T-helper 22 cell (primary cell): ENCODE data around the gene KCNN3.
"Not testable (repeated sequence)": the region's sequence is repeated elsewhere in the genome, so short reads cannot be mapped to it uniquely, and the experiment has no call there.

Source experiments
- DNase-seq: peaks from one replicate; pipeline ENCODE4 v3.0.0-alpha.2; 2020; ENCODE audit warnings: low read depth

KCNN3 gene

DNA sequence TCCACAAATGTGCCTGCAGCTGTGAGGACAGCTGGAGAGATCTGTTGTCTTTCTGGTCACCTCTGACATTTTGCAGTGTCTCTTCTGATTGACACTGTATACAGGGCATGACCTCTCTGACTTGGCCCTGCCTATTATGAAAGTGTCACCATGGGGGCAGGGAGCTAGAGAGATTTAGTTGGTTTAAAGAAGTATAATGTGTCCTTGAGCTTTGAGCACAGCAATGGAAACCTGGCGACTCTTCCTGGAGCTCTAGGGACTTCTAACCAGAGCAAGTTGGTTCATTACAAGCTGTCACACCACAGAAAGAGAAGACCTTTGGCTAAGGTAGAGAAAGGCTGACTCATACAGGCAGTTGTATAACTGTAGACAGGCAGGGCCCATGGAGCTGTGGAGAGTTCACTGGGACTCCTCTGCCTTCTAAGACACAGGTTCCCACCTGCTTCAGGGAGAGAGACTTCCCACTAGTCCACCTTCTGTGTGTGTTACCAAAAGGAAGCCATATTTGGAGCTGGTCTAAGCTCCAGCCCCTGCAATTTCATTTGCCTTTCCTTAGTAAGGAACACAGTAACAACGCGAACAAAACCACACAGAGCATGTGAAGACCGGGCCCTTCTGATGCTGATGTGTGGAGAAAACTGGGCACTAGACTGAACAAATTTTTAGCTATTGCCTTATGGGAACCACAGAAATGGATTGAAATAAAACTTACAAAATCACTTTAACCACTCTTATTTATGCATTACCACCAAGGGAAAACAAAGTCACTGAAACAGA is 171.6 kb downstream of the KCNN3 start:
- no peak for DNase-seq

DNA sequence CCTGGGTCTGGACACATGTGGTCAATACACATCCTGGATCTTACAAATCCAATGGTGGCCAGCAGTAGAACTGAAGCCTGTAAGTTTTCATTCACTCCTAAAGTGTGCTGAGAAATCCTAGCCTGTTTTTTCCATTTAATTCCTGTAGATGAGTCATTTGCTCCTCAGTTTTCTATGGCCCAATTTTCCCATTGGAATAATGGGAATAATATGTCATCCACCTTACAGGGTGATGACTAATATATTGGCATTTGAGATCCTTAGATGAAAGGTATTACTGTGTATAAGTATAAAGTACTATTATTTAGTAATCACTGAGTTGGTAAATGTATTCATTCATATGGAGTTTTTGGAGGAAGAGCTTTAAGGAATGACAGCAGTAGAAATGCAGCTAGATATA is 172.4 kb downstream of the KCNN3 start:
- DNase-seq, result no peak

DNA sequence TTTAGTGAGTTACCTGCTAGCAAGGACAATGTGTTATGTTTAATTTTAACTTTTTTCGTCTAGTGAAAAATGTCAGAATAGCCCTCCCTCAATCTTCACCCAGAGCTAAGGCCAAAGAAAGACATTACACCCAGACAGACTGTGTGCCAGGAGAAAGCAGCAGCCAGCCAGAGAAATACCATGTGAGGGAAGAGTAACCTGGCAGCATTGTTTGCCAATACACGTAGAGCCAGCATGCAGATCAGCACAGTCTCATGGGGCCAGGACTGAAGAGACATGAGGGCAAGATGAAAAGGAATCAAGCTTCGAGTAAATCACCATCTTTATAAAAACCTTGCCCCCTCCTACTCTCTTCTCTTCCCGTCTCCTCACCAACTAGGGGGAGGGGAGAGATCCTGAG is 173.6 kb downstream of the KCNN3 start:
- DNase-seq, result no peak

DNA sequence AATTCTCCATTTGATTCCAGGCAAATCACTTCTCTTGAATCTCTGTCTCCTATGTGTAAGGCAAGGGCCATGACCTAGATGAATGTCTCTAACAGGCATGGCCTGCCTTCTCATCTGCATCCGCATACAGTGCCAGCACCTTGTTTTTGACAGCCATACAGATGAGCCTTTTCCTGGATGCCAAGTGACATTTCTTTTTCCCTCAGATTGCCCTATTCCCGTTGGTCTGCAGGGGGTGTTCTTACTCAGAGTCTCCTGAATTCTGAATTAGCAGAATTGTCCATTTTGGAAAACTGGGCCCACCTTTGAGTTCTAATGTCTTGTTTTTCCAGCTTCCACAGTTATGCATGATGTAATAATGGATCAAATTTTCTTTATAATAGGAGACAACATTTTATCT is 174.1 kb downstream of the KCNN3 start:
- no peak for DNase-seq

DNA sequence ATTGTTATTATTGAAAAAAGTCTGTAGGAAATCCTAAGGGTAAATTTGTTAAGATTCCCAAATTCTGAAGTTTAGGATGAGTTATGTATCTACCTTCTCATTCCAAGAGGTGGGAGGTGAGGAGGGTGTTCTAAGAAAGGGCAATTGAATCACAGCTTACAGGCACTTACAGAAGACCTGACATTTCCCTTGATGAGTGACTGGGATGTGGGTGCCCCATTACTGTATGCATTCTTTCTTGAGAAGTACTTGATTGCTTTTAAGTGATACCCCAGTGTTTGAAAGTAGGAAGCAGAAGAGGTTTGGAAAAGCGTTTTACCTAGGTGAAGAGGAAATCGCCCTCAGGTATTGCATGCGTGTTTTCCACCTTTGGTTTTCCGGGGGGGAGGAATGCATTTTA is 175.1 kb downstream of the KCNN3 start:
- DNase-seq, result no peak

DNA sequence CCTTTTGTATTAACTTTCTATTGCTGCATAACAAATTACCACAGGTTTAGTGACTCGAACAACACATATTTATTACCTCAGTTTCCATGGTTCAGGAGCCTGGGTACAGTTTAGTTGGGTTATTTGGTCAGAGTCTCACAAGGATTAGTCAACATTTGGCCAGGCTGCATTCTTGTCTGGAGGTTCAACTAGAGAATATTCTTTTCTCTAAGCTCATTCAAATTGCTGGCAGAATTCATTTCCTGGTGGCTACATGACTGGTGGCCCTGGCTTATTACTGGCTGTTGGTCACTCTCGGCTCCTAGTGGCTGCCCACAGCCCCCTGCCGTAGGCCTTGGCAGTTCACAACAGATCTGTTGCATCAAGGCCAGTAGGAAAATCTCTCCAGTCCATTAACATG is 181.0 kb downstream of the KCNN3 start:
- DNase-seq, result no peak

DNA sequence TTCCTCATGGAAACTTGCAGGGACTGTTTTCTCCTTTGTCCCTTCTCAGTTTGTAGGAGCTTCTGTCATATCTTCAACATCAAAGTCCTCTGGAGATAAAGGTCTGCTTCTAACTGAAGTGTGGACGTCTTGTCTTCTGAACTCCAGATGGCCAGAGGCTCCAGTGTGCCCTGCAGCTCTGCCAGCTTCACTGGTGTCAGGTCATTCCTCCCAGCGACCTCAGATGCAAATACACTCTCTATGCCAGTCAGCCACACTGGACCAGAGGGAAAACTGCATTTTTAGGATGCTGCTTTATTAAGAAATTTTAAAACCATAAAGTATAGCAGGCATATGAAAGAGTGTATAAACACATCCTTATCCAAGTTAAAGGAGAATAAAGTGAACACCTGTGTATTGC is 183.6 kb downstream of the KCNN3 start:
- no peak for DNase-seq

DNA sequence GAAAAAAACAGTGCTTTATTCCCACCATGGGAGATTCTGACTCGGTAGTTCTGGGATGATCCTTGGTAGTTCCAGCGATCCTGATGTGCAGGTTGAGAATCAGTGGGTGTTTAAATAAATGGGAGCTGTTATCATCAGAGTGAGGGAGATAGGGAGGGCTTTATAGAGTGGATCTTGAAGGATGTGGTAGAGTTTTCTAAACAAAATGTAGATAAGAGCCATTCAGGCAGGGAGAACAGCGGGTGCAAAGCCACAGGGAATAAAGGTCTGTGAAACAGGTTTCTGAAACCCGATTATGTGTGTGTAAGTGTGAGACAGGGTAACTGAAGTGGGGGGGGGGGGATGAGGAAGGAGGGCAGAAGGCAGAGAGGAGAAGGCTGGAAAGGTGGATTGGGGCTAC is 186.3 kb downstream of the KCNN3 start:
- no peak for DNase-seq

DNA sequence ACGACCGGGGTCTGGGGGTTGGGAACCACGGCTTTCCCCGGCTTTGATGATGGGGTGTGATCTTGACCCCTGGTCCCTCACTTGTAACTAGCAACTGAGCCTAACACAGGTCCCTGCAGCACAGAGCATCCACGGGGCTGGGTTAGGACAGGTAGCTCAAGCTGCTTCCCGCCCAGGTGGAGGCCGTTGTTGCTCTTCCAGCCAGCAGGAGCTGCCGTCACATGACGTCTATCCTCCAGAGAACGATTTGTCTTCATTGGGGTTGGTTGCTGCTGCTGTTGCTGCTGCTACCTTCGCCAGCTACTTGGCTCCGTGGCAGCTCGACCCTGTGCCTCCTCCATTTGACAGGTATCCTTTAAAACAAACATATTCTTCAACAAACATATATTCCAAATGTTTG is 187.8 kb downstream of the KCNN3 start:
- no peak for DNase-seq

DNA sequence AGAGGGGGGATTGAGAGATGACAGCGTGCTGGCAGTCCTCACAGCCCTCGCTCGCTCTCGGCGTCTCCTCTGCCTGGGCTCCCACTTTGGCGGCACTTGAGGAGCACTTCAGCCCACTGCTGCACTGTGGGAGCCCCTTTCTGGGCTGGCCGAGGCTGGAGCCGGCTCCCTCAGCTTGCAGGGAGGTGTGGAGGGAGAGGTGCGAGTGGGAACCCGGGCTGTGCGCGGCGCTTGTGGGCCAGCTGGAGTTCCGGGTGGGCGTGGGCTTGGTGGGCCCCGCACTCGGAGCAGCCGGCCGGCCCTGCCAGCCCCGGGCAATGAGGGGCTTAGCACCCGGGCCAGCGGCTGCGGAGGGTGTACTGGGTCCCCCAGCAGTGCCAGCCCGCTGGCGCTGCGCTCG is 192.2 kb downstream of the KCNN3 start:
- DNase-seq, result not testable (repeated sequence)

DNA sequence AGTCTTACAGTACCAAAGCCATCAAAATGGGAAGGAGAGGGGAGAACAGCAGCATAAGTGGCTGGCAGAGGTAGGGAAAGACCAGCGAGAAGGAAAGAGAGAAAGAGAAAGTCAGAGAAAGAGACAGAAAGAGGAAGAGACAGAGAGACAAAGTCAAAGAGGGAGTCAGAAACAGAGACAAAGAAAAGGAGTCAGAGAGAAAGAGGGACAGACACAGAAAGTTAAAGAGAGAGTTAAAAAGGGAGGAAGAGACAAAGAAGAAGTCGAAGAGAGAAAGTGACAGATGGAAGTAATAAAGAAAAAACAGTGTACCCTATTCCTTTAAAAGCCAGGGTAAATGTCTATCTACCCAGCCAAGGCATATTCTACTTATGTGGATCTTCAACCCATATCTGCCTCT is 193.2 kb downstream of the KCNN3 start:
- not testable (repeated sequence) for DNase-seq

DNA sequence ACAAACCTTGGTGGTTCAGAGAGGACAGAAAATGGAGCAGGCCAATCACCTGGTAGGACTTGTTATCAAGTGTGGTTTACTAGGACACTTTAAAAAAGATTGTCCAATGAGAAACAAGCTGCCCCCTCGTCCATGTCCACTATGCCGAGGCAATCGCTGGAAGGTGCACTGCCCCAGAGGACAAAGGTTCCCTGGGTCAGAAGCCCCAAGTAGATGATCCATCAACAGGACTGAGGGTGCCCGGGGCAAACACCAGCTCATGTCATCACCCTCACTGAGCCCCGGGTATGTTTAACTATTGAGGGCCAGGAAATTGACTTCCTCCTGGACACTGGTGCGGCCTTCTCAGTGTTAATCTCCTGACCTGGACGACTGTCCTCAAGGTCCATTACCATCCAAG is 195.6 kb downstream of the KCNN3 start:
- not testable (repeated sequence) for DNase-seq

DNA sequence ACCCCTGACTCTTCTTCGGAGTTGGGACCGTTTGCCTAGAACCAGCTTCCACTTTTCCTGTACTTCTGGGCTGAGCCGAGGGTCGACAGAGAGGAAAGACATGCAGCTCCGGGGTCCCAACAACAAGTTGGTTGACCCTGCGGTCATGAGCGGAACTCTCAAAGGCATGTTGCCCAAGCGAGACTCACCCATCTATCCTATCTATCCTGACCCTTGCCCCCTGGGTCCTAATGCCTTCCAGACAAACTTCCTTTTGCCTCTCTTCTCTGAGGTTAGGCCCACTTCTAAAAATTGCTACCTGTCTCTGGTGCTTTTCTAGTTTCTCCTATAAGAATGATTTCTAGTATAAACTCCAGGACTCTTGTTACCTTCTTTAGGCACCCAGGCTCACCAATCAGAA is 197.8 kb downstream of the KCNN3 start:
- DNase-seq, result not testable (repeated sequence)

DNA sequence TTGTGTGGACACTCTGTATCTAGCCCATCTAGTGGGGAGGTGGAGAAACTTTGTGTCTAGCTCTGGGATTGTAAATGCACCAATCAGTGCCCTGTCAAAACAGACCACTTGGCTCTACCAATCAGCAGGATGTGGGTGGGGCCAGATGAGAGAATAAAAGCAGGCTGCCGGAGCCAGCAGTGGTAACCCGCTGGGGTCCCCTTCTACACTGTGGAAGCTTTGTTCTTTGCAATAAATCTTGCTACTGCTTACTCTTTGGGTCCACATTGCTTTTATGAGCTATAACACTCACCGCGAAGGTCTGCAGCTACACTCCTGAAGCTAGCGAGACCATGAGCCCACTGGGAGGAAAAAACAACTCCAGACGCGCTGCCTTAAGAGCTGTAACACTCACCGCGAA is 198.7 kb downstream of the KCNN3 start:
- DNase-seq, result not testable (repeated sequence)

DNA sequence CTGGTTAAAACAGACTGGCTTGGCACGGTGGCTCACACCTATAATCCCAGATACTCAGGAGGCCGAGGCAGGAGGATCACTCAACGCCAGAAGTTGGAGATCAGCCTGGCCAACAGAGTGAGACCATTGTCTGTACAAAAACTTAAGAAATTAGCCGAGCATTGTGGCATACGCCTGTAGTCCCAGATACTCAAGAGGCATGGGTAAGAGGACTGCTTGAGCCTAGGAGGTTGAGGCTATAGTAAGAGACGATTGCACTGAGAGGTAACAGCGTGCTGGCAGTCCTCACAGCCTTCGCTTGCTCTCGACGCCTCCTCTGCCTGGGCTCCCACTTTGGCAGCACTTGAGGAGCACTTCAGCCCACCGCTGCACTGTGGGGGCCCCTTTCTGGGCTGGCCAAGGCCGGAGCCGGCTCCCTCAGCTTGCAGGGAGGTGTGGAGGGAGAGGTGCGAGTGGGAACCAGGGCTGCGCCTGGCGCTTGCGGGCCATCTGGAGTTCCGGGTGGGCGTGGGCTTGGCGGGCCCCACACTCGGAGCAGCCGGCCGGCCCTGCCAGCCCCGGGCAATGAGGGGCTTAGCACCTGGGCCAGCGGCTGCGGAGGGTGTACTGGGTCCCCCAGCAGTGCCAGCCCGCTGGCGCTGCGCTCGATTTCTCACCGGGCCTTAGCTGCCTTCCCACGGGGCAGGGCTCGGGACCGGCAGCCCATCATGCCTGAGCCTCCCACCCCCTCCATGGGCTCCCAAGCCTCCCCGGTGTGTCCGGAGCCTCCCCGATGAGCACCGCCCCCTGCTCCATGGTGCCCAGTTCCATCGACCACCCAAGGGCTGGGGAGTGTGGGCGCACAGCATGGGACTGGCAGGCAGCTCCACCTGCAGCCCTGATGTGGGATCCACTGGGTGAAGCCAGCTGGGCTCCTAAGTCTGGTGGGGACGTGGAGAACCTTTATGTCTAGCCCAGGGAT is 199.5 kb downstream of the KCNN3 start:
- DNase-seq, result not testable (repeated sequence)

DNA sequence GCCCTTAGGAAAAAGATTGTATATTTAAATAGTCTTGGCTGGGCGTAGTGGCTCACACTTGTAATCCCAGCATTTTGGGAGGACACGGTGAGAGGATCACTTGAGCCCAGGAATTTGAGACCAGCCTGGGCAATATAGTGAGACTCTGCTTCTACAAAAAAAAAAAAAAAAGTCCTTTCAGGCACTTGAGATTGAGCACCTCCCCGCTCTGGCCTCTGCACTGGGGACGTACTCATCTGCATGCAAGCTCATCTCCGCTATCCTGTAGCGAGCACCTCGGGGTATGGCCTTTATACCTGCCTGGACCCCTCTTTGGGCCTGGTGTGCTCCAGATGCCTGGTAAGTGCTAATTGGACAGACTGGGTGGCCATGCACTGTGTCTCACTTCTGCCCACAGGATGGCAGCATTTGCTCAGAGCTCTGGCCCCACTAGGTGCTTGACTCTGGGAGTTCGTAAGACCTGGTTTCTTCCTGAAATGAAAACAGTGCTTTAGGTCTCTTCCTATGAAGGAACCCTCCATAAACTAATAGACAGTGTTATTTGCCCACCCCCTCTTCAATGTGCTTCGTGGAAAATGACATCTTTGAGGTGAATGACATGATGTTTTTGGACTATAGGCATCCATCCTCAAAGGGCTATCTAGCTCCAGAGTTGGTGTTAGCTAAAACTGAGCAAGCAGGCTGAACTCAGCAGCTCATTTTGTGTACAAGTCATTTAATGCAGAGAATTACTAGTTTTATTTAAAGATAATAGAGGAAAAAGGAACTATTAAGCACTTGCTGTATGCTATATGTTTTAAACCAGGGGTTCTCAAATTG is 200.4 kb downstream of the KCNN3 start:
- DNase-seq, result peak; percentile 24

DNA sequence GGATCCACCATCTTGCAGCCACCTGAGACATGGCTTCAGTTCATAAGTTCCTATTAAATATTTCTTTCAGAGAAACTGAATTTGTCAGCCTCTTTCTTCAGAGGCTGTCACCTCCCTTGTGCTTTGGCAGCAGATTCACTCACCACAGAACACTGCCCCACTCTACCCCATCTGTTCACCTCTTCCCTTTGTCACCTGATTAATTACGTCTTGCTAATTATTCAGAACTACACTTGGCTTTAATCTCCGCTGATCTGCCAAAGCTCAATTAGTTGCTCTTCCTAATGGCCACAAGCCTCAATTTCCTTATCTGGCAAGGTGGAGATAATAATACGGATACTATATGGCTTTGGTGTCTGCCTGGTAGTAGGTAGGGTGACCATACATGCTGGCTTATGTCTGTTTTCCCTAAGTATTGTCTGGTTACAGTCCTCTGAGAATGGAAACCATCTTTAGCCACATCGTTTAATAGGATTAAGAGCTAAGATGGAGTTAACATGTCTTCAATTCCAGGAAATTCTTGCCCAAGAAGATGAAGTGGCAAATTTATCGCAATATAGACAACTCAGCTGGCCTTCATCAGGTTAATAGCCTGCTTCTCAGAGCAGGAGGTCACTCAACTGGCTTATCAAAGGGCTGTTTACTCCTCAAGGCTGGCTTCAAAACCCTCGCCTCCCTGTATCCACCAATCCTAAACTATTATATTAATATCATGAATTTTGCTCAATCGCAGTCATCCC is 203.9 kb downstream of the KCNN3 start:
- no peak for DNase-seq

DNA sequence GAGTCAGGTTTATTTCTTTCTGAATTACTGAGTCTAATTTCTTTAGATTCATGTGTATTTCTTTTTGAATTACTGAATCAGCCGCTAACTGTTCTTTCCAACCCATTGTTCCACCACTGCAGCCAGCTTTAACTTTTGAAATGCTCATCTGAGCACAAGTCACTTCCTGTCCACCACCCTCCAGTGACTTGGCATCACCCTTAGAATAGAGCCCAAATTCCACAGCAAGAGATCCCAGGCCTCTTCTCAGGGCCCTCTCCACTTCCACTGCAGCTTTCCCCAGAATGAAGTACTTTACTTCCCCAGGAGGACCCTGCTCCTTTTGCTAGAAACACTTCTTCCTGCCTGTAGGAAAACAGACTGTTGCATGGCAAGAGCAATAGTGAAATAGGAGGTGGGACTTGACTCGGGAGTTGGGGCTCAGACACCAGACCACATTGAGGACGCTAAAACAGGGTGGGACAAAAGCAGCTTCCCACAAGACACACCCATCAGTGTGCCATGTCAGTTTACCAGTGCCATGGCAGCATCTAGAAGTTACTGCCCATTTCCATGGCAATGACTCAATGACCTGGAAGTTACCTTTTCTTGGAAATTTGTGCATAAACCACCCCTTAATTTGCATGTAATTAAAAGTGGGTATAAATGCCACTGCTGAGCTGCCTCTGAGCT is 205.6 kb downstream of the KCNN3 start:
- no peak for DNase-seq

DNA sequence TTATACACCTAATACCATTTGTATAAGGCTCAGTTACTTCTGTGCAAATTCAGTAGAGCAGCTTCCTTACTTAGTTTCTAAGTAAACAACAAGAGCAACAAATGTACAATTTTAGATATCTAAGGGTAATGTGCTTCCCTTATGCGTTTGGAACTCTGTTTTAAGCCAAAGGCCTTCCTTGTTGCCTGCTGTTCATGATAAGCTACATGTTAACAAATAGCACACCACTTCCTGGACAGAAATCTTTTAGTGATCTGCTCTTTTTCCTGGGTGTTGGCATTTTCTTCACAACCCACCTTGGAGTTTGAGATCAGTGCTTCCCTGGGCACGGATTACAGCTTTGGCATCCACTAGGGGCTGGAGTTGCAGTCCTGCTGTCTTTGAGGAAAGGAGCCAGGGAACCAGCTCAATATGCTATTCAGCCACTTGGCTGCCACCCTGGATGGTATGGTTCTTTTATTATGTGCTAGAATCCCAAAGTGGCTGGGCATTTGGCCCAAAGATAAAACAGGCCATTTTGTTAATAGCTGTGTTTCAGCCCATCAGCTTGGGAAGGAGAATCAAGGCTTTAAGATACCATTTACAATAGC is 206.5 kb downstream of the KCNN3 start:
- DNase-seq, result no peak

DNA sequence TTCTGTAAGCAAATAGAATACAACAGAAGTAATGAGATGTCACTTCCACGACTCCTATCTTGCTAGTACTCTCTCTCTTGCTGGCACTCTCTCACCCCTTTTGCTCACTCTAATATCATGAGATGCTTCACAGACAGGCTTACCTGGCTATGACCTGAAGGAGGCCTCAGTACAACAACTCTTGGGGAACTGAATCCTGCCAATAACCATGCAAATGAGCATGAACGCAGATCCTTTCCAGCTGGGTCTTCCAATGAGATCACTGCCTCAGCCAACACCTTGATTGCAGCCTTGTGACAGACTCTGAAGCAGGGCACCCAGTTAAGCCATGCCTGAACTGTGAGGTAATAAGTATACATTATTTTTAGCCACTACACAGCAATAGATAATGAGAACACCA is 209.0 kb downstream of the KCNN3 start:
- DNase-seq, result no peak
